KG1 (cell line): ENCODE results near the gene MIR17HG.
"Not testable (repeated sequence)": the region's sequence is repeated elsewhere in the genome, so short reads cannot be mapped to it uniquely, and the experiment has no call there.

Source experiments
- DNase-seq: peaks from one replicate; lab custom pipeline; 2025; lab: John Stamatoyannopoulos, UW

MIR17HG gene

GRCh38 chr13:91347202-91347995 is at the start of gene MIR17HG:
Gene MIR17HG (plus strand): TSS chr13:91347687.
- peak; percentile 82 for DNase-seq

- no peak for DNase-seq
These were observed 49.4 kb upstream of the MIR17HG start for GRCh38 chr13:91298060-91298459.

GRCh38 chr13:91302111-91302510 is 45.4 kb upstream of the MIR17HG start:
- no peak for DNase-seq

- DNase-seq = no peak
These were observed 44.5 kb upstream of the MIR17HG start for GRCh38 chr13:91303031-91303430.

GRCh38 chr13:91304741-91305140 is 42.7 kb upstream of the MIR17HG start:
- no peak for DNase-seq

- DNase-seq = no peak
These were observed 41.8 kb upstream of the MIR17HG start for GRCh38 chr13:91305652-91306051.

- DNase-seq = no peak
These were observed 39.6 kb upstream of the MIR17HG start for GRCh38 chr13:91307887-91308286.

GRCh38 chr13:91308299-91308698 is 39.2 kb upstream of the MIR17HG start:
- no peak for DNase-seq

- no peak for DNase-seq
These were observed 36.0 kb upstream of the MIR17HG start for GRCh38 chr13:91311491-91311890.

- peak; percentile 35 for DNase-seq
These were observed 35.2 kb upstream of the MIR17HG start for GRCh38 chr13:91312324-91312723.

- DNase-seq = no peak
These were observed 34.4 kb upstream of the MIR17HG start for GRCh38 chr13:91313103-91313502.

- no peak for DNase-seq
These were observed 33.9 kb upstream of the MIR17HG start for GRCh38 chr13:91313581-91313980.

GRCh38 chr13:91314888-91315287 is 32.6 kb upstream of the MIR17HG start:
- no peak for DNase-seq

GRCh38 chr13:91318886-91319285 is 28.6 kb upstream of the MIR17HG start:
- DNase-seq = no peak

GRCh38 chr13:91319996-91320395 is 27.5 kb upstream of the MIR17HG start:
- DNase-seq = no peak

GRCh38 chr13:91320990-91321389 is 26.5 kb upstream of the MIR17HG start:
- DNase-seq = not testable (repeated sequence)

GRCh38 chr13:91323349-91323748 is 24.1 kb upstream of the MIR17HG start:
- no peak for DNase-seq

GRCh38 chr13:91326146-91326545 is 21.3 kb upstream of the MIR17HG start:
- no peak for DNase-seq

GRCh38 chr13:91328726-91329125 is 18.8 kb upstream of the MIR17HG start:
- no peak for DNase-seq

- no peak for DNase-seq
These were observed 17.8 kb upstream of the MIR17HG start for GRCh38 chr13:91329733-91330132.

- no peak for DNase-seq
These were observed 16.2 kb upstream of the MIR17HG start for GRCh38 chr13:91331047-91331915.

GRCh38 chr13:91346062-91346461 is 1.4 kb upstream of the MIR17HG start:
- no peak for DNase-seq

- DNase-seq = peak; percentile 71
These were observed 661 bp upstream of the MIR17HG start for GRCh38 chr13:91346850-91347201.
